HepG2 (cell line): ENCODE measurements around the gene CTXN1. TPM values are rescaled to one million over a fixed set of nuclear protein-coding genes. Genes with fewer than 3 reads are reported as not detected.

Experiments used
- ATAC-seq: fragments of 200-7000 bp; cut with Tn5 transposase; 3 replicates; pipeline ENCODE4 v1.9.1; 2020; ENCODE audit warnings: mild to moderate bottlenecking, moderate library complexity
- BruUV-seq: library from RNA; stranded (reverse); fragments of 400-500 nt; replicated peaks from 2 replicates; lab custom pipeline; 2021; lab: Mats Ljungman, UMichigan
- CTCF ChIA-PET: fragments of 300-600 bp; formaldehyde crosslinking; extraction: SDS; loops from one replicate; lab custom pipeline; 2021; ENCODE audit warnings: low total read pairs, inconsistent platforms, low intra/inter-chr PET ratio; lab: Yijun Ruan, JAX
- POLR2A ChIA-PET: fragments of 350-600 bp; sonication (Branson Sonifier 250); formaldehyde crosslinking; loops from one replicate; lab custom pipeline; 2020; ENCODE audit warnings: antibody characterized with exemption, inconsistent platforms; lab: Yijun Ruan, JAX
- DNase-seq: peaks from one replicate; pipeline ENCODE4 v3.0.0-alpha.2; 2015; ENCODE audit warnings: low spot score
- FAIRE-seq: peaks from 3 replicates; lab custom pipeline; 2011; peaks lifted over from hg19 to GRCh38; lab: Jason Lieb, UNC
- H2AFZ ChIP-seq: one replicate; pipeline ENCODE4 v1.6.1; 2011; ENCODE audit warnings: low read length, inconsistent platforms
- H3K27ac ChIP-seq: fragments of 300-600 bp; 3 replicates; pipeline ENCODE4 v1.8.0; 2011; ENCODE audit warnings: mixed run types, mild to moderate bottlenecking, mixed read lengths, low read length, inconsistent platforms; ENCODE audit not compliant: insufficient read depth; ENCODE audit errors: extremely low read length
- H3K27me3 ChIP-seq, 2 experiments: fragments of 200-600 bp in 1 of 2; 2 replicates in 1 of 2; 3 replicates in 1 of 2; pipeline versions ENCODE4 v1.6.0 to v1.8.0; 2011; ENCODE audit warnings: low read length in 2 of 2, mild to moderate bottlenecking in 2 of 2, moderate library complexity in 2 of 2, inconsistent platforms in 1 of 2; ENCODE audit not compliant: insufficient read depth in 2 of 2, control insufficient read depth in 1 of 2
- H3K36me3 ChIP-seq, 2 experiments: fragments of 200-600 bp in 1 of 2; replicated peaks in 1 of 2; 2 replicates in 1 of 2; 3 replicates in 1 of 2; pipeline versions ENCODE4 v1.5.1 to v1.8.0; 2011; ENCODE audit warnings: low read length in 2 of 2, inconsistent platforms in 1 of 2; ENCODE audit not compliant: insufficient read depth in 2 of 2, control insufficient read depth in 1 of 2
- H3K4me1 ChIP-seq: 2 replicates; pipeline ENCODE4 v1.5.1; 2012; ENCODE audit warnings: low read length, inconsistent platforms; ENCODE audit not compliant: insufficient read depth
- H3K4me2 ChIP-seq: 2 replicates; pipeline ENCODE4 v1.6.0; 2011; ENCODE audit warnings: low read depth, low read length, inconsistent platforms
- H3K4me3 ChIP-seq, 3 experiments: fragments of 200-600 bp in 1 of 3; sonication (generic), shearing (Covaris generic) in 1 of 3; replicated peaks in 1 of 3; 2 replicates each; pipeline ENCODE4 v1.5.1; 2011 to 2016; ENCODE audit warnings: low read length in 3 of 3, inconsistent platforms in 2 of 3, low read depth in 2 of 3, mild to moderate bottlenecking in 2 of 3, control low read depth in 1 of 3, mixed read lengths in 1 of 3; ENCODE audit not compliant: insufficient read depth in 1 of 3
- H3K79me2 ChIP-seq: one replicate; pipeline ENCODE4 v1.6.1; 2011; ENCODE audit warnings: low read length, inconsistent platforms; ENCODE audit not compliant: insufficient read depth
- H3K9ac ChIP-seq: 2 replicates; pipeline ENCODE4 v1.6.0; 2011; ENCODE audit warnings: mild to moderate bottlenecking, low read depth, low read length, inconsistent platforms; ENCODE audit not compliant: insufficient read depth
- H3K9me3 ChIP-seq: 2 replicates; pipeline ENCODE4 v1.5.1; 2012; ENCODE audit warnings: mild to moderate bottlenecking, low read length
- H4K20me1 ChIP-seq: 2 replicates; pipeline ENCODE4 v1.6.0; 2011; ENCODE audit warnings: inconsistent platforms, mild to moderate bottlenecking, low read length, moderate library complexity; ENCODE audit not compliant: insufficient read depth
- AGO2 ChIP-seq: fragments of 200-400 bp; formaldehyde crosslinking; optimal IDR thresholded peaks from 2 replicates; pipeline ENCODE3; 2017; ENCODE audit warnings: mild to moderate bottlenecking, low read depth, low read length, moderate library complexity
- CERS6 ChIP-seq: sonication (generic); formaldehyde crosslinking; IDR thresholded peaks from 2 replicates; pipeline ENCODE4 v1.5.0; 2020; ENCODE audit warnings: missing genetic modification reagents
- HMG20B ChIP-seq: conservative IDR thresholded peaks from 2 replicates; pipeline ENCODE4 v1.6.1; 2016; ENCODE audit warnings: missing genetic modification reagents, missing compliant biosample characterization
- MNT ChIP-seq: fragments of 450-650 bp; IDR thresholded peaks from 2 replicates; pipeline ENCODE4 v1.6.1; 2016
- RFXANK ChIP-seq: IDR thresholded peaks from 2 replicates; pipeline ENCODE4 v1.6.1; 2016
- STAG1 ChIP-seq: sonication (generic); formaldehyde crosslinking; IDR thresholded peaks from 2 replicates; pipeline ENCODE4 v1.4.0; 2020; ENCODE audit warnings: missing genetic modification reagents
- ZNF143 ChIP-seq: sonication (generic); formaldehyde crosslinking; IDR thresholded peaks from 2 replicates; pipeline ENCODE4 v1.4.0; 2020; ENCODE audit warnings: missing genetic modification reagents
- ZNF18 ChIP-seq: sonication (generic); formaldehyde crosslinking; IDR thresholded peaks from 2 replicates; pipeline ENCODE4 v1.8.0; 2022; ENCODE audit warnings: mild to moderate bottlenecking, missing genetic modification reagents; ENCODE audit not compliant: insufficient replicate concordance
- ZNF205 ChIP-seq: IDR thresholded peaks from 2 replicates; pipeline ENCODE4 v1.6.1; 2018; ENCODE audit warnings: missing biosample characterization, missing genetic modification reagents
- WGBS: methylation state at CpG from one replicate; pipeline ENCODE4 v1.1.6; 2017; ENCODE audit warnings: low lambda C conversion rate; 5-methylcytosine and 5-hydroxymethylcytosine counted together
- in situ Hi-C: cut with HindIII; loops from 2 replicates; pipeline ENCODE4 v1.10.0; 2017; ENCODE audit warnings: low pct_unique_long_range_greater_than_20kb; ENCODE audit not compliant: extremely low pct_ligation_motif_present
- intact Hi-C: fragments of 100-400 bp; cut with micrococcal nuclease; formaldehyde crosslinking; loops from one replicate; pipeline ENCODE4 v1.10.0; 2022; ENCODE audit not compliant: unreplicated experiment
- polyA plus RNA-seq, 8 experiments: library from polyadenylated mRNA; depleted of rRNA in 3 of 8; stranded (reverse) in 7 of 8; unstranded in 1 of 8; fragments of >200 nt; fragmentation: Illumina TruSeq in 4 of 8; extraction: Trizol in 4 of 8; gene quantifications; 2 replicates each; pipeline versions ENCODE4 v1.2.1 to v1.2.3, GENCODE V29; 2011 to 2016; ENCODE audit warnings: low read depth in 4 of 8, missing spikeins in 1 of 8, mixed read lengths in 1 of 8; ENCODE audit not compliant: insufficient read depth in 1 of 8
- total RNA-seq, 5 experiments: library from RNA; depleted of rRNA; stranded (reverse); fragments of >200 nt; fragmentation: Illumina TruSeq; extraction: Trizol; gene quantifications; 2 replicates each; pipeline ENCODE4 v1.2.3, GENCODE V29; 2016; ENCODE audit warnings: low read depth in 1 of 5

The CTXN1 gene
- total and polyA plus RNA-seq, 2 of the 13 experiments (the other 11 are each of a cell fraction or from before 2014, with no cell fraction given): 0.11 TPM; not detected in 1

- no peak for TF ChIP-seq MNT
- TF ChIP-seq ZNF143 (CRISPR knock-in tag): no peak
- TF ChIP-seq CERS6 (CRISPR knock-in tag): no peak
- no peak for TF ChIP-seq STAG1 (CRISPR knock-in tag)
- TF ChIP-seq ZNF18 (CRISPR knock-in tag): no peak
- no peak for TF ChIP-seq ZNF205 (CRISPR knock-in tag)
- no peak for TF ChIP-seq HMG20B
These were observed 49.1 kb upstream of the CTXN1 start (continued) for GRCh38 chr19:7975037-7975436.

- DNase-seq: no peak
- no peaks in the 10 kb centered on the region for H3K27me3 ChIP-seq
- CTCF ChIA-PET: no interaction called here
- H3K9ac ChIP-seq: no peak overlapping the region
- H4K20me1 ChIP-seq: peaks cover 3% of the 10 kb centered on the region; the same call in 1 of the 2 replicates
- in situ Hi-C loops: no loop called here
- peaks cover 34 to 71% of the 10 kb centered on the region in 2 experiments; a peak in 4 of 5 replicates for H3K36me3 ChIP-seq
- ATAC-seq: no peak
- H3K27ac ChIP-seq: no peak overlapping the region
- POLR2A ChIA-PET: no interaction called here
- 94% methylated on average over 12 of the region's 12 CpGs for WGBS
- no peak for FAIRE-seq
- no TSS peak for BruUV-seq
- H3K4me1 ChIP-seq: no peaks in the 10 kb centered on the region
- H3K79me2 ChIP-seq: peaks cover 2% of the 10 kb centered on the region
- no peak overlapping the region for H3K4me3 ChIP-seq
- intact Hi-C loops: no loop called here
- no peak overlapping the region for H2AFZ ChIP-seq
- H3K9me3 ChIP-seq: no peaks in the 10 kb centered on the region
- H3K4me2 ChIP-seq: no peak overlapping the region
- TF ChIP-seq RFXANK: no peak
- TF ChIP-seq AGO2: peak; percentile 24
These were observed 47.9 kb upstream of the CTXN1 start for GRCh38 chr19:7973883-7974282.
